Measurements from ENCODE around the gene SLC12A3. TPM values are rescaled to one million over a fixed set of nuclear protein-coding genes. Genes with fewer than 3 reads are reported as not detected.

The SLC12A3 gene
- total RNA-seq, 1 experiment from 2014 or later = not detected

DNA sequence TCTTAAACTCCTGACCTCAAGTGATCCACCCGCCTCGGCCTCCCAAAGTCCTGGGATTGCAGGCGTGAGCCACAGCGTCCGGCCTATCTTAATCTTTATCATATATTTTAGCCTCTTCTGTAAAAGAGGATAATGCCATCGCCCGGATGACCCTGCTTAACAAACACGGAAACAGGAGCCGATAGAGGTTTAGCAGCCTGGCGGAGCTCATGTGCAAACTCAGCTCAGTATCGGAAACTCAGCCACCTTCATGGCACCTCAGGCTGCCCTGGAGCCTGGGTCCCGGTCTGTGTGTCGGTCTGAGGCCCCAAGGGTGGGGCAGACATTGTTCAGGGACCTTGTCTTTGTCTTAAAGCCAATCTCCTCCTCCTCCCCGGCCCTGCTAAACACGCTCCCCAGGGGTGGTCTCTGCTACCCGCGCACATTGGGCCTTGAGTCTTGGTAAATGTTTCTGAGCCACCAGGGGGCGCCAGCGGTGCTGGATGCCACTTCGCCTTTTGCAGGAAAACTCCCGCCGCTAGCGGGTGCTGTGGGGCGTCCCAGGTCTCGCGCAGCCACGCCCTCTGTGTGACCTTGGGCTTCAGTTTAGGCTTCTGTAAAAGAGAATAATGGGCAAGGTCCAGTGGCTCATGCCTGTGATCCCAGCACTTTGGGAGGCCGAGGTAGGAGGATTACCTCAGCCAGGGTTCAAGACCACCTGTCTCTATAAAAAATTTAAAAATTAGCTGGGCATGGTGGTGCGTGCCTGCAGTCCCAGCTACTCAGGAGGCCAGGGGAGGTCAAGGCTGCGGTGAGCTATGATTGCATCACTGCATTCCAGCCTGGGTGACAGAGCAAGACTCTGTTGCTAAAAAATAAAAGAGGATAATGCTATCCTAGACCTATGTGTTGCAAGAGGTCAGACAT lies 99.5 kb downstream of the SLC12A3 start:
- DNase-seq (ENCODE audit: low read depth) = peak; percentile 88

Small RNAs within 50 kb of the gene (small RNA-seq; reads per million reads assigned to genes)
- gene MIR138-2 = 0.45 reads per million, percentile 51 among the genes with 10 or more reads in this experiment

Other genes starting within 250 kb of the SLC12A3 start
- gene MT1E, start 239.4 kb upstream of the SLC12A3 start, total RNA-seq (2014; rRNA removed; shearing (Covaris generic)) = 533 and 612 TPM in 2 replicates
- not detected in 2 replicates for gene MT1M, start 232.5 kb upstream of the SLC12A3 start, total RNA-seq (2014; rRNA removed; shearing (Covaris generic))
- gene MT1A, start 226.5 kb upstream of the SLC12A3 start, total RNA-seq (2014; rRNA removed; shearing (Covaris generic)) = not detected in 2 replicates
- not detected in 2 replicates for gene MT1B, start 213.3 kb upstream of the SLC12A3 start, total RNA-seq (2014; rRNA removed; shearing (Covaris generic))
- gene MT1F, start 207.2 kb upstream of the SLC12A3 start, total RNA-seq (2014; rRNA removed; shearing (Covaris generic)) = not detected in 2 replicates
- 0.33 and 1.4 TPM in 2 replicates for gene MT1G, start 197.1 kb upstream of the SLC12A3 start, total RNA-seq (2014; rRNA removed; shearing (Covaris generic))
- gene MT1H, start 195.4 kb upstream of the SLC12A3 start, total RNA-seq (2014; rRNA removed; shearing (Covaris generic)) = not detected in 2 replicates
- 100 and 148 TPM in 2 replicates for gene MT1X, start 182.7 kb upstream of the SLC12A3 start, total RNA-seq (2014; rRNA removed; shearing (Covaris generic))
- gene NUP93, start 135.1 kb upstream of the SLC12A3 start, total RNA-seq (2014; rRNA removed; shearing (Covaris generic)) = 115 and 119 TPM in 2 replicates
- 38.9 and 65.3 TPM in 2 replicates for gene HERPUD1, start 66.9 kb downstream of the SLC12A3 start, total RNA-seq (2014; rRNA removed; shearing (Covaris generic))
- not detected in 2 replicates for gene CETP, start 96.7 kb downstream of the SLC12A3 start, total RNA-seq (2014; rRNA removed; shearing (Covaris generic))
- gene NLRC5, start 124.3 kb downstream of the SLC12A3 start, total RNA-seq (2014; rRNA removed; shearing (Covaris generic)) = 13.6 and 14.3 TPM in 2 replicates
- gene CPNE2, start 227.4 kb downstream of the SLC12A3 start, total RNA-seq (2014; rRNA removed; shearing (Covaris generic)) = 36.1 and 51.5 TPM in 2 replicates

Data from HT1080 (cell line).